Neural cell (in vitro differentiated cells): ENCODE results near the gene ACSM3. TPM values are rescaled to one million over a fixed set of nuclear protein-coding genes. Genes with fewer than 3 reads are reported as not detected.

ENCODE experiments used
- H2AFZ ChIP-seq: fragments of 200-600, 300-800 bp; sonication (generic), shearing (Covaris generic); 2 replicates; pipeline ENCODE4 v1.6.0; 2014; ENCODE audit warnings: low read depth, mild to moderate bottlenecking, antibody characterized with exemption, low read length, moderate library complexity
- H3F3A ChIP-seq: fragments of 200-600 bp; shearing (Covaris generic); 2 replicates; pipeline ENCODE4 v1.6.1; 2016; ENCODE audit warnings: mild to moderate bottlenecking, moderate library complexity, mixed read lengths, antibody characterized with exemption, low read length; ENCODE audit not compliant: insufficient read depth, poor library complexity, severe bottlenecking
- H3K27ac ChIP-seq: fragments of 200-600, 300-800 bp; sonication (generic), shearing (Covaris generic); 2 replicates; pipeline ENCODE4 v1.5.1; 2014; ENCODE audit warnings: mild to moderate bottlenecking, low read length, moderate library complexity
- H3K27me3 ChIP-seq: fragments of 300-800, 200-600 bp; sonication (generic), shearing (Covaris generic); 2 replicates; pipeline ENCODE4 v1.6.0; 2014; ENCODE audit warnings: mild to moderate bottlenecking, low read depth, low read length, moderate library complexity; ENCODE audit not compliant: insufficient read depth
- H3K36me3 ChIP-seq: fragments of 300-800, 200-600 bp; sonication (generic), shearing (Covaris generic); 2 replicates; pipeline ENCODE4 v1.5.1; 2014; ENCODE audit warnings: mild to moderate bottlenecking, antibody characterized with exemption, low read length, moderate library complexity; ENCODE audit not compliant: insufficient read depth
- H3K4me2 ChIP-seq: fragments of 300-800, 200-600 bp; sonication (generic), shearing (Covaris generic); 2 replicates; pipeline ENCODE4 v1.6.0; 2014; ENCODE audit warnings: mild to moderate bottlenecking, low read length
- H3K4me3 ChIP-seq: fragments of 300-800, 200-600 bp; sonication (generic), shearing (Covaris generic); 2 replicates; pipeline ENCODE4 v1.5.1; 2014; ENCODE audit warnings: mild to moderate bottlenecking, low read length, moderate library complexity
- H3K79me2 ChIP-seq: fragments of 200-600 bp; shearing (Covaris generic); replicated peaks from 2 replicates; pipeline ENCODE4 v1.6.0; 2014; ENCODE audit warnings: mild to moderate bottlenecking, low read length, moderate library complexity; ENCODE audit not compliant: insufficient read depth
- H3K9ac ChIP-seq: fragments of 300-800, 200-600 bp; sonication (generic), shearing (Covaris generic); 2 replicates; pipeline ENCODE4 v1.6.1; 2016; ENCODE audit warnings: mild to moderate bottlenecking, low read length, mixed read lengths
- H3K9me2 ChIP-seq: fragments of 200-600 bp; shearing (Covaris generic); 2 replicates; pipeline ENCODE4 v1.6.1; 2016; ENCODE audit warnings: mild to moderate bottlenecking, low read length, mixed read lengths; ENCODE audit not compliant: insufficient read depth
- H3K9me3 ChIP-seq: fragments of 200-600, 300-800 bp; sonication (generic), shearing (Covaris generic); 2 replicates; pipeline ENCODE4 v1.6.1; 2016; ENCODE audit warnings: mild to moderate bottlenecking, mixed run types, low read length, moderate library complexity, mixed read lengths
- H4K20me1 ChIP-seq: fragments of 200-600 bp; shearing (Covaris generic); 2 replicates; pipeline ENCODE4 v1.6.1; 2016; ENCODE audit warnings: mild to moderate bottlenecking, mixed run types; ENCODE audit not compliant: insufficient read depth
- CTCF ChIP-seq: fragments of 450-650 bp; IDR thresholded peaks from 2 replicates; pipeline ENCODE4 v1.5.1; 2014; ENCODE audit warnings: antibody characterized with exemption, mild to moderate bottlenecking, moderate library complexity; ENCODE audit not compliant: poor library complexity, severe bottlenecking
- EP300 ChIP-seq: fragments of 450-650 bp; conservative IDR thresholded peaks from 2 replicates; pipeline ENCODE4 v1.6.1; 2014; ENCODE audit warnings: antibody characterized with exemption, mild to moderate bottlenecking, moderate library complexity; ENCODE audit not compliant: poor library complexity, severe bottlenecking
- EZH2 ChIP-seq: fragments of 200-600, 300-800 bp; shearing (Covaris generic), sonication (generic); IDR thresholded peaks from 2 replicates; pipeline ENCODE4 v1.6.1; 2014; ENCODE audit warnings: antibody characterized with exemption, low read length, borderline replicate concordance, mild to moderate bottlenecking; ENCODE audit not compliant: insufficient read depth, poor library complexity, severe bottlenecking
- MXI1 ChIP-seq: fragments of 450-650 bp; conservative IDR thresholded peaks from 2 replicates; pipeline ENCODE4 v1.6.1; 2014; ENCODE audit warnings: antibody characterized with exemption, mild to moderate bottlenecking; ENCODE audit not compliant: poor library complexity, severe bottlenecking
- POLR2AphosphoS5 ChIP-seq: IDR thresholded peaks from 2 replicates; pipeline ENCODE4 v1.6.1; 2012
- RAD21 ChIP-seq: fragments of 450-650 bp; conservative IDR thresholded peaks from 2 replicates; pipeline ENCODE4 v1.6.1; 2014; ENCODE audit warnings: antibody characterized with exemption, mild to moderate bottlenecking, moderate library complexity
- REST ChIP-seq: IDR thresholded peaks from 2 replicates; pipeline ENCODE4 v1.6.1; 2012; ENCODE audit warnings: borderline replicate concordance
- SMC3 ChIP-seq: fragments of 450-650 bp; conservative IDR thresholded peaks from 2 replicates; pipeline ENCODE4 v1.6.1; 2014; ENCODE audit warnings: antibody characterized with exemption, mild to moderate bottlenecking, moderate library complexity; ENCODE audit not compliant: poor library complexity
- TAF1 ChIP-seq: IDR thresholded peaks from 2 replicates; pipeline ENCODE4 v1.6.1; 2012; ENCODE audit warnings: low read depth
- polyA plus RNA-seq: library from polyadenylated mRNA; depleted of rRNA; stranded (reverse); fragments of >200 nt; gene quantifications from 2 replicates; pipeline ENCODE4 v1.2.3, GENCODE V29; 2014

Gene ACSM3
- polyA plus RNA-seq, 1 donor from 2014 or later = 0.57 TPM

- Histone ChIP-seq H3K9me3 (no peaks in the 10 kb centered on the region), H4K20me1 (no peaks in the 10 kb centered on the region), H2AFZ (no peak overlapping the region), H3F3A (no peaks in the 10 kb centered on the region), H3K27ac (no peak overlapping the region), H3K4me2 (no peak overlapping the region), H3K9me2 (no peaks in the 10 kb centered on the region), H3K79me2 (no peaks in the 10 kb centered on the region), H3K4me3 (no peak overlapping the region), H3K9ac (no peak overlapping the region), H3K36me3 (no peaks in the 10 kb centered on the region), H3K27me3 (no peaks in the 10 kb centered on the region)
- no peak for TF ChIP-seq MXI1
These were observed 9.9 kb downstream of the ACSM3 start for GRCh38 chr16:20773679-20774078.

GRCh38 chr16:20774703-20775362 lies 11.0 kb downstream of the ACSM3 start:
- Histone ChIP-seq H3K27me3 (no peaks in the 10 kb centered on the region), H3K36me3 (no peaks in the 10 kb centered on the region), H2AFZ (no peak overlapping the region), H3K79me2 (no peaks in the 10 kb centered on the region), H3K4me3 (no peak overlapping the region), H3K9ac (no peak overlapping the region), H3K4me2 (no peak overlapping the region), H4K20me1 (no peaks in the 10 kb centered on the region), H3K9me2 (no peaks in the 10 kb centered on the region), H3F3A (no peaks in the 10 kb centered on the region), H3K27ac (no peak overlapping the region), H3K9me3 (no peaks in the 10 kb centered on the region)
- no peak for TF ChIP-seq SMC3
- TF ChIP-seq MXI1 = no peak
- TF ChIP-seq EP300 = no peak
- TF ChIP-seq RAD21 = no peak
- TF ChIP-seq EZH2 = no peak
- TF ChIP-seq REST = no peak

GRCh38 chr16:20781697-20782096 lies 17.9 kb downstream of the ACSM3 start:
- Histone ChIP-seq H3K27ac (no peak overlapping the region), H3K4me2 (no peak overlapping the region), H3K27me3 (no peaks in the 10 kb centered on the region), H4K20me1 (no peaks in the 10 kb centered on the region), H3K79me2 (no peaks in the 10 kb centered on the region), H3K9ac (no peak overlapping the region), H3K9me2 (no peaks in the 10 kb centered on the region), H3F3A (no peaks in the 10 kb centered on the region), H3K9me3 (no peaks in the 10 kb centered on the region), H3K4me3 (no peak overlapping the region), H2AFZ (no peak overlapping the region), H3K36me3 (no peaks in the 10 kb centered on the region)
- TF ChIP-seq SMC3 (no peak), EP300 (no peak), RAD21 (no peak), MXI1 (no peak), EZH2 (no peak), TAF1 (no peak), POLR2AphosphoS5 (no peak), CTCF (no peak), REST (no peak)
